Loucy (cell line): ENCODE results near the gene PVALB.

ENCODE experiments used
- CTCF ChIP-seq: fragments of 200-600 bp; sonication (generic); conservative IDR thresholded peaks from 2 replicates; pipeline ENCODE4 v1.5.1; 2014; ENCODE audit warnings: mild to moderate bottlenecking, antibody characterized with exemption, low read length
- EZH2phosphoT487 ChIP-seq: fragments of 200-600 bp; IDR thresholded peaks from 2 replicates; pipeline ENCODE4 v1.6.1; 2018; ENCODE audit warnings: antibody characterized with exemption, mild to moderate bottlenecking, moderate library complexity, borderline replicate concordance

GRCh38 chr22:36816339-36816635 is 548 bp downstream of the PVALB start:
- TF ChIP-seq CTCF, result no peak
- TF ChIP-seq EZH2phosphoT487, result no peak
